GM21515 (cell line): ENCODE data around the gene RGS5.

Source experiments
- ATAC-seq: cut with Tn5 transposase; IDR thresholded peaks from one replicate; pipeline ENCODE4 v1.9.1; 2021; ENCODE audit not compliant: unreplicated experiment

The RGS5 gene

GRCh38 chr1:163147019-163147418 is 55.7 kb downstream of the RGS5 start:
- ATAC-seq, result no peak

DNA sequence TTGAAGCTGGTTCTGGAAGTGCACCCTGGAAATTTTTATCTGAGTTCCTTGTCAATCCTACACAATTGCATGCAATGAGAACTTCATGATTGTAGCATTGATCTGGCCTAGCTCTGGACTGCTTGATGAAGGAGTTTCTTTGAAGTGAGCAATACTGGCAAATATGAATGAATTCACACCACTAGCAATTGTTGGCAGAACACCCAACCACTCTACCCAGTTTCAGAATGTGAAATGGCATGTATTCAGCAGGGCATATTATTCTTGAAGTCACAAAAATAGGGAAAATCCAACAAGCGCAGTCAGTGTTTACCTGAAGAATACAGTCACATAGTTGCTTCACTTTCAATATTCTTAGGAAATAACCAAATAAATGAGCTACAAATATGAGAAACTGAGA is 57.3 kb downstream of the RGS5 start:
- ATAC-seq, result no peak

GRCh38 chr1:163144418-163144817 is 58.3 kb downstream of the RGS5 start:
- ATAC-seq, result no peak

DNA sequence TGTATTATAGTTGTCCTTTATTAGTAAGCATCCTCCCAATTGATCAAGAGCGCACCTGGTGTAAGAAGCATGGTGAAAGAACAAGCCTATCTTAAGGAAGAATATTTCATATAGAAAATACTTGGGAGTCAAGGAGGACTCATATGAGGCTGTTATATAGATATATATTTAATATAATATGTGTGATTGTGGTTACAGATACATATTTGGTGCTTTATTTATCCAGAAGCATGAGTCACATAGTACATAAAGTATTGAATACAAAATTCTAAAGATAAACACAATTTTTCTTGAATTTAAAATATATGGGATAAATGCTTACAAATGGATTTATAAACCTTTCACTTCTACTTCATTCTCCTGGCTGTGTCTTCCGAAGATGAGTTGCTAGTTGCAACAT is 60.6 kb downstream of the RGS5 start:
- ATAC-seq, result no peak

GRCh38 chr1:163141556-163141955 is 61.2 kb downstream of the RGS5 start:
- no peak for ATAC-seq

DNA sequence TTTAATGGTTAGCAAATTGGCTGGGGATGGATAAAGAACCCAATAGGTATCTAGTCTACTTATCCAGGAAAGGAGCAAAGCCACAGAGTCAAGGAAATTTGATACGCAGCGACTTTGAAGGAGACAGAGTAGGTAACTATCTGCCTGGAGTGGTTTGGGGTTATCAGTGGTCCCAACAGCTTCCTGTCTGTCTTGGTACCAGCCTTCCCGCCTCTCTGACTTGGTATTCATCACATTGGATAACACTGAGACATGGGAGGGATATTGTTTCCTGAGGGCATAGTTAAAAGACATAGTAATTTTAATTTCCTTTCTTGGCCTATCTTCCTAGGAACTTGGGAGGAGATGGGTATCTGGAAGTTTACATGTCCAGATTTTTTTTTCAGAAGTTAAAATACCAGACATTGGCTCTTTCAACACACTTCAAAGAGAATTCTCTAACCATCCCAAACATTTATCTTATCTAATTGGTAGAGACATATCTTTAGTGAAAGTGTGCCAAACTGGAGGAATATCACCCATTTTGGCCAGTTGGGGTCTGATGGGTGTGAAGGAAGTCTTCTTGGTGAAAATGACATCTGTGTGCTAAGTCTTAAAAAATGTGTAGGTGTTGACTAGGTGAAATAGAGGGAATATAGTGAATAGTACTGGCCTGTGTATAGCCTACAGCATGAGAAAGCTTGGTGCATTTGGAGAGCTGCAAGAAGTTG is 65.0 kb downstream of the RGS5 start:
- no peak for ATAC-seq

- no peak for ATAC-seq
Measured at GRCh38 chr1:163131981-163132380, 70.7 kb downstream of the RGS5 start.

DNA sequence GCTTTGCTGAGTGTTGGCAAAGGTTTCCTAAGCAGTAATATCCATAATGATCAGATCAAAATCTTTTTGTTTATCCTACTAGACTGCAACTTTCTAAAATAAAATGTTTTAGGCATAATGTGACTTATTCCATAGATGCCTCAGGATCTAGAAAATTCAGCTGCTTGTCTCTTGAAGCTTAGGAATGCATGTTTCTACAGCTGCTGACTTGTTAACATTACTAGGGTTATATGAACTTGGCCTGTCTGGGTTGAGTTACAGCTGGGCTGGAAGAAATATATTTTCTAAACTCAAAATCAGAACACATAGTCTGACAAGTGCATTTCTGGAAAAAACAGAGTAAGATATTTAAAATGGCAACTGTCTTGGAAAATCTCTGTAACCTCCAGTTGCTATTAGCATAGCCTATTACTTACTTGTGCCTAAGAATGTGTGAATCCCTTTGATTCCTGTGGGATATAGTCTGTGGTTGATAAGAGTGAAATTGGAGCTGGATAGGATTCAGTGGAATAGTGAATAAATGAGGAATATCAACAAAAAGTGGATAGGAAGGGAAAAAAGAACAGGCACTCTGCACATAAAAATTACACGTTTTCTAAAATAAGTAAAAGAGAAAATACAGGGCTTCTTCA is 72.4 kb downstream of the RGS5 start:
- ATAC-seq, result no peak

GRCh38 chr1:163128282-163128681 is 74.4 kb downstream of the RGS5 start:
- no peak for ATAC-seq

DNA sequence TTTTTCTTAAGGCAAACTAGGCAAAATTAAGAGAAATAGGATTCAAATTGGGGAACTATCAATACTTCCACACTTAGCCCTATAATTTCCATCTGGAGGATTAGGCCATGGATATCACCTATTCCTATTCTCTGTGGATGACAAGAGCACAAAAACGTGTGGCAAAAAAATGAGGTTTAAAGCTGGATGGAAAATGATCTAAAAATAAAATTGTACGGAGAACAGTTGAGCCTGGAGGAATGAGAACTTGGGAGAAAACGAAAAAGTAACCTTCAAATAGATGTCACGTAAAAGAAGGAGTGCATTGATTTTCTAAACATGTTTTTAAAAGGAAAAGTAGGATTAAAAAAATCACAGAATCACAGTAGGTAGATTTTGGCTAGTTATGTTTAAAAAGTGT is 77.9 kb downstream of the RGS5 start:
- ATAC-seq, result no peak

DNA sequence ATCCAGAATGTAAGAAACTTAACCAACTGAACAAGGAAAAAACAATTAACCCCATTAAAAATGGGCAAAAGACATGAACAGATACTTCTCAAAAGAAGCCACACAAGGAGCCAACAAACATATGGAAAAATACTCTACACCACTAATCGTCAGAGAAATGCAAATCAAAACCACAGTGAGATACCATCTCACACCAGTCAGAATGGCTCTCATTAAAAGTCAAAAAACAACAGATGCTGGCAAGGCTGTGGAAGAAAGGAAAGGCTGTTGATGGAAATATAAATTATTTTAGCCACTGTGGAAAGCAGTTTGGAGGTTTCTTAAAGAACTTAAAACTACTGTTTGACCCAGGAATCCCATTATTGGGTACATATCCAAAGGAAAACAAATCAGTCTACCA is 82.3 kb downstream of the RGS5 start:
- no peak for ATAC-seq

GRCh38 chr1:163119707-163120106 is 83.0 kb downstream of the RGS5 start:
- no peak for ATAC-seq

GRCh38 chr1:163115887-163116286 is 86.8 kb downstream of the RGS5 start:
- ATAC-seq, result no peak

DNA sequence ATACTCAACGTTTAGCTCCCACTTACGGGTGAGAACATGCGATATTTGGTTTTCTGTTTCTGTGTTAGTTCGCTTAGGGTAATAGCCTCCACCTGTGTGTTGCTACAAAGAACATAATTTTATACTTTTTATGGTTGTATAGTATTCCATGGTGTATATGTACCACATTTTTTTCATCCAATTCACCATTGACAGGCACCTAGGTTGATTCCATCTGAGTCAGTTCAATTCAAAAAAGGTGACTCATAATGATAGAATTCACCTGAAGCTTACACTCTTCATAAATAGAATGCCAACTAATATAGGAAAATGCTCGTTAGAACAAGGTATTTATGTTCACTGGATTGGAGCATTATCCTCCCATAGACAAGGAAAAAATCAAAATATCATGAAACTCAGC is 95.1 kb downstream of the RGS5 start:
- ATAC-seq, result no peak

DNA sequence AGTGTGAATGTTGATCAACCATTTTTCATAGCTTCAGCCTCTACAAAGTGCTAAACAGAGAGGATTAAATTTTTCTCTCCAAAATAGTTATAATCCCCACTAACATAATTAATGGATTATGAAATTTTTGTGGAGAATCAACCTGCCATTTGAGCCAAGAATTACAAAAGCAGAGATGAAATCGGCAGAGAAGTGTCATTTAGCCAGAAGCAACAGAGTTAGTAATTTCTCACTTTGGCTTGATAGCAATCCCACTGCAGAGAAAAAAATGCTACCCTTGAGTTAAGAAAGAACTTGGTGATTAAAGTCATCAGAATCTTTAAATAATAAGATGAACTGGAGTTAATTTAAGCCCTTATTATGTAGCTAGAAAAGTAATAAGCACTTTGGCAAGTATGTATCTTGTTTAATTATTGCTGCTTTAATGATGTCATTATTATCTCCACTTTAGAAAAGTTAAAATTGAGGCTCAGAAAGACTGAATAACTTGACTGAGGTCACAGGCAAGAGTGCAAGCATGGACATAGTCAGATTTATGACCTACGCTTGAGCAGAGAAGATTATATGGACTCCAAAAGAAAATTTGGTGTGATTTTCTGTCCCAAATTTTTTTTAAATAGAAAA is 96.2 kb downstream of the RGS5 start:
- ATAC-seq, result no peak

DNA sequence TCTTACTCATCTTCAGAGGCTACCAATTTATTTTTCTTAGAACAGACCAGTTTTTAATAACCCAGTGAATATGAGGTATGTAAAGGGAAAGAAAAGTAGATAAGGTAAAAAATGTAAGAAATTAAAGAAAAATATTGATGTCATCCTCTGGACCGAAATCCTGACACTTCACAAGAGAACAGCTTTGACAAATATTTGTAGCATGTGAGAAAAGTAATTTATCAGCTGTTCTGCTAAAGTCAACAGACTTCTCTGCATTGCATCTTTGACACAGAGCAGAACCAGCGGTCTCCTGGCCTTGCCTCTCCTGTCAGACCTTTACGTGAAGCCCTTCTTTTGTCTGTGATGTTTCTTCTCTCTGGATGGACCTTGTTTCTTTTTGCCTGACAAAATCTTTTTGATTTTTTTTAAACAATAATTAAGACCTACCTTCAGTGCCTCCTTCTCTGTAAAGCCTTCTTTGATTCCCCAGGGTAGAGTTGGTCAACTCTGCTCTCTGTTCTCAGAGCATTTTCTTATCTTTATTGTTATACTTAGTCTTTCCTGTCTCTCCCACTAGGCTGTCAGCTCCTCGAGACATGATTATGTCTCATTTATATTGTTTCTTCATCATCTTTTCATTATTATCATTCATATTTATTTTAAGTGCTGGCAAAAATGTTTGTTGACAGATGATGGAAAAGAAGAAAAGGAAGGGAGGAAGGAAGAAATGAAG is 98.2 kb downstream of the RGS5 start:
- no peak for ATAC-seq

DNA sequence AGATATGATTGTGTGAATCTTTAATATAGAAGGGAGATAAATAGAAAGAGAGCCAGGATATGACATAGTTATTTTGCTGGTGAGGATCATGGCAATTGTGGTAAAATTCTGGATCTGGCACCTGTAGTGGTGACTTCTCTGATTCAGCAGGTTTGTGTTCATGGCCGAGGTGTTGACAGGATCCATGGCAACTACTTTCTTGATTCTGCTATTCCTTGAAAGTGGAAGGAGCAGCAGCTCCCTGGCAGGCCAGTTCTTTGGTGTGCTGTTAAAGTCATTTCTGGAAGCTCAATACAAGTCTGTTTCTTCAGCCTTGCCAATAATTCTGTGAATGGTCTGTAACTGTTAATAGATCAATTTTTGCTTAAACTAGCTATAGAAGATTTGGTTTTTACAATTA is 100.1 kb downstream of the RGS5 start:
- ATAC-seq, result no peak

GRCh38 chr1:163095213-163095612 is 107.5 kb downstream of the RGS5 start:
- no peak for ATAC-seq

GRCh38 chr1:163094589-163094988 is 108.1 kb downstream of the RGS5 start:
- ATAC-seq, result no peak

DNA sequence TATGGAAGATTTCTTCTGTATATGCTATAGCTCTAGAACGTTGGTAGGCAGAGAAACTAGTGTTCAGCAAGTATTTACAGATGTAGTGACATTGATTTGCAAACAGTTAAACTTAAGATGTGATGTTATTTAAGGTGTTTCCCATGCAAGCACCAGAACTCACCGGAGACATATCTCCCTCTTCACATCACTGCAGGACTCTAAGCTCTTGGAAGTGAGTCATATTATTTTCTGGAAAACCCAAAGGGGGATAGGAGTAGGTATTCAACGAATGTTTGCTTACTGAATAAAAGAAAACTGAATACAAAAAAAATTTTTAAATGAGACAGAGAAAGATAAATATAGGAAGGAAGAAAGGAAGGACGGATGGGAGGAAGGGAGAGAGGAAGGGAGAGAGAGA is 108.5 kb downstream of the RGS5 start:
- no peak for ATAC-seq

GRCh38 chr1:163093579-163093978 is 109.1 kb downstream of the RGS5 start:
- no peak for ATAC-seq

- no peak for ATAC-seq
Measured at GRCh38 chr1:163093169-163093568, 109.5 kb downstream of the RGS5 start.
